Measurements from ENCODE around the gene CACNB1.

CACNB1 gene

DNA sequence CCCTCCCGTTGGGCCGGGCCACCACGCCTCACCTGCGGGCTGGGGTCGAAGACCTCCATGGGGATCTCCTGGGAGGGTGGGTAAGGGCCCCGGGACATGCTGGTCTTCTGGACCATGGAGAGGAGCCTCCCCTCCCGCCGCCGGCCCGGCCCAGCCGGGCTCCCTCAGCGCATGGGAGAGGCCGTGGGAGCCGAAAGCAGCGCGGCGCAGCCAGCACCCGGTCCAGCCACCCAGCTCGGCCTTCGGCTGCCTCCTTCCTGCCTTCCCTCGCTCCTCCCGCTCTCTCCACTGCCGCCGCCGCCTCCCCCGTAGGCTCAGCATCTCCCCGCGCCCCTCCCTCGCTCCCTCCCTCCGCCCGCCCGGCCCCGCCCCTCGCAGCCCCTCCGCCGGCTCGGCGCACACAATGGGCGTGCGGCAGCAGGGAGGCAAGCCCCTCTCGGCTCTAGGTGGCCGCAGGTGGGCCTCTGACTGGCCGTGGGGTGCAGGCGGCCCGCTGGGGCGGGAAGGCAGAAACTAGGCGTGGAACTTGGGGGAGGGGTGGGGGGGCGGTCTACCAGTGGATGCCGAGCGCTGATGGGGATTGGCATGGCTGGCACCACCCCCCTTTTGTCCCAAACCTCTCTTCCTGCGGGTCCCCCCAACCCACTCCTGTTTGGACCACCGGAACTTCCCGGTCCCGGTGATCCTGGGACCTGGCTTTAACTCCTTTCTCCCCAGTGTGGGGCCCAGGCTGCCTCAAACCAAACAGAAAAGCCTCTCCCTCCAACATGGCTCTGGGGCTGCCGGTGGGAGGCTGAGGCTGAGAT is at the start of gene CACNB1:
CACNB1 (minus strand) TSS at position 290 of the 806 bp plus-strand sequence; CDS start at position 116, 174 bp downstream.
- DNase-seq (ENCODE audit: low read depth in 2 of 3, low spot score in 2 of 3): peak in 2 of 3 experiments; percentile 50 to 54

- DNase-seq (ENCODE audit: low read depth in 2 of 3, low spot score in 2 of 3): no peak
Measured at GRCh38 chr17:39246274-39246673, 48.8 kb upstream of the CACNB1 start.

DNA sequence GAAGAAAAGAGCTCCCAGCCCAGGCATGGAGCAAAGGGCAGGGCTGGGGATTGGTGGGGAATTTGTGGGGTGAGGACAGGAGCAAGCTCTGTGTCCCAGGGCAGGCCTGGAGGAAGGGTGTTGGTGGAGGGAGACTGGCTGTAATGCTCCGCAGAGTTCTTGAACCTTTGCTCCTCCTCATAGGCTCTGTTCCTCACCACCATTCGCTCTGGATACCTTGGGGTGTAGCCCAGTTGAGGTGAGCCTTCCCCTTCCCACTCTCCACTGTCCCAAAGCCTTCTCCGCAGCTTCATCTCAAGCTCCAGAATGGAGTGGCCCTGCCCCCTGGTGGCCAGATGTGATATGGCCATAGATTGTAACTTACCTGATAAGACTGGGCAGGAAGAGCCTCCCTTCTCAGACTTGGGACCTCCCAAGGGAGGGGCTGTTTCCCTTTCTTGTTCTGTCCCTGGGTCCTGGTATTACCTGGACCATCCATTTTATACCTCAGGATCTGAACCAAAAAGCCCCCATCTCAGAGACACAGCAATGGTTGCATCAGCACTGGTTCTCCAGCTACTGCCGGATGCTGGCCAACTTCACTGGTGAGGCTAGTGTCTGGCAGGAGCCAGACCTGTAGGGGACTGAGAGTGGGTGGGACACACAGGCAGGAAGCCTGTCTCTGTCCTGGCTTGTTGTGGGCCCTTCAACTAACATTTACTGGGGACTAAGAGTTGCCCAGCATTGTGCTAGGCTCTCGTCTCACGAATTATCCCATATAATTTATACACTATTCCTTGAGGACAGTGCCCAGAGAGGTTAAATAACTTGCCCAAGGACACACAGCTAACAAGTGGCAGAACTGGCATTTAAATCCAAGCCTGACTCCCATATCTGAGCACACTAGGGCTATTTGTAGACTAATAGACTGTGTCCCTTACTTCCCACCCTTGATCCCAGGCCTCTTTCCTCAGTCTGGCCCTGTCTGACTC is 47.4 kb upstream of the CACNB1 start:
- DNase-seq (ENCODE audit: low read depth in 2 of 3, low spot score in 2 of 3): peak; percentile 50 to 95 (median 82)

- DNase-seq (ENCODE audit: low read depth in 2 of 3, low spot score in 2 of 3): no peak
Measured at GRCh38 chr17:39244016-39244599, 46.6 kb upstream of the CACNB1 start.

GRCh38 chr17:39243155-39243554 is 45.7 kb upstream of the CACNB1 start:
- no peak for DNase-seq (ENCODE audit: low read depth in 2 of 3, low spot score in 2 of 3)

- DNase-seq (ENCODE audit: low read depth in 2 of 3, low spot score in 2 of 3): no peak
Measured at GRCh38 chr17:39240631-39241030, 43.2 kb upstream of the CACNB1 start.

DNA sequence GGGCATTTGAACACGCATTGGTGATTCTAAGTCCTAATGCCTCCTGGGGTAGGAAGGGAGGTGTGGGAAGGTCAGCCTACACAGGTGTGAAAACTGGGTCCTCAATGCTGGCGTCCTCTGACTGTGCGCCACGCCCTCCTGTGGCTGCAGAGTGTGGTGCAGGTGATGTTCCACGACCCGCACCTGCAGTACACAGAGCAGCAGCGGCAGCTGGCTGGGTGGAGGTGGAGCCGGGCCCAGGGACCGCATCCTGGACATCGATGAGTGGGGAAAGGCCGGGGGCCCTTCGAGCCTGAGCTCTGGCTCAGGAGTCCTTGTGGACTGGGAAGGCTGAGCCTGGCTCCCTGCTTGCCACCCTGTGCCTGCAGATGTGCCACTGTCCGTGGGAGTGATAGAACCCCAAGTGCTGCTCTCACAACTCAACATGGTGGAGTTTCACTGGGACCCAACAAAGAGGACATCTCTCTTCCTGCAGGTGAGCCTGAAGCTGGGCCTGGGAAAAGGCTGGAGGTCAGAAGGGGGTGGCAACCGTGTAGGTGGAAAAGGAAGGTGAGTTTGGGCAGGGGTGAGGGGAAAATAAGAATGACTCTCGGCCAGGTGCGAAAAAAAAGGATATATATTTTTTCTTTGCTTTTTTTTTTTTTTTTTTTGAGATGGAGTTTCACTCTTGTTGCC is 42.3 kb upstream of the CACNB1 start:
- DNase-seq (ENCODE audit: low read depth in 2 of 3, low spot score in 2 of 3): peak; percentile 36 to 51 (median 38)

GRCh38 chr17:39238311-39238972 is 41.0 kb upstream of the CACNB1 start:
- peak in 1 of 3 experiments; percentile 35 for DNase-seq (ENCODE audit: low read depth in 2 of 3, low spot score in 2 of 3)

DNA sequence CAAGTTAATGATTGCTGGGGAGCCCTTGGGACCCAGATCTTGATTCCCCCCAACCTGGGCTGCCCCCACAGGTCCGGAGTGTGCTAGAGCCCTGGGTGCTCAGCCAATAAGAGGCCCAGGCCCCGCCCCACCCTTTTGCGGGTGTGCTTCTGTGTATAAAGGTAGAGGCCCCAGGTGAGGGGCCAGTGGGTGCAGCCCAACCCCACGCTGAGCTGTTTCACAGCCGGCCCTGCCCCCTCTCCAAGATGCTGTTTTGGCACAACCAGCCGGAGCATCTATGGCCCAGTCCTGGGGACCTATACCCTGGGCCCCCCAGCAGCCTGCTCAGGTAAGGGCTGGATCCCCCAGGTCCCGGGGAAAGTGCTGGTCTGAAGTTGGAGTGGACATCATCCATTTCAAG is 40.1 kb upstream of the CACNB1 start:
- no peak for DNase-seq (ENCODE audit: low read depth in 2 of 3, low spot score in 2 of 3)

DNA sequence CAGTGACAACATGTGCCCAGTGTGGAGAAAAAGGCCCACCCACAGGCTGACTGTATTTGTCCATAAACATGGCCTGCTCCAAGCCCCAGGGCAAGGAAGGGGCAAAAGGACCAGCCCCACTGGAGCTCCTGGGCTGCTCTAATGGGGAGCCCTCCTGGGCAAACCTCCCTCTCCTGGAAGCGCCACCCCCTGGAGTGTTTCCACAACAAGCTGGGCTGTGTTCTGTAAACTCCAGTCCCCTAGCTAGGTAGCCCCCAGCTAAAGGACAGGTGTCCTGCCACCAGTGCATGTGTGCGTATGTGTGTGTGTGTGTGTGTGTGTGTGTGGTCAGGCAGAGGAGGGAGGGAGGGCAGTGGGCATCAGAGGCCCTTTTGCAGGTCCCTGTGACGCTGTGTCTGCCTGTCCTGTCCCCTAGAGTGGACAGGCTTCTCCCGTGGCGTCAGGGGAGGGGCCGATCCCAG is 39.5 kb upstream of the CACNB1 start:
- DNase-seq (ENCODE audit: low read depth in 2 of 3, low spot score in 2 of 3): no peak

- no peak for DNase-seq (ENCODE audit: low read depth in 2 of 3, low spot score in 2 of 3)
Measured at GRCh38 chr17:39236450-39236927, 39.0 kb upstream of the CACNB1 start.

DNA sequence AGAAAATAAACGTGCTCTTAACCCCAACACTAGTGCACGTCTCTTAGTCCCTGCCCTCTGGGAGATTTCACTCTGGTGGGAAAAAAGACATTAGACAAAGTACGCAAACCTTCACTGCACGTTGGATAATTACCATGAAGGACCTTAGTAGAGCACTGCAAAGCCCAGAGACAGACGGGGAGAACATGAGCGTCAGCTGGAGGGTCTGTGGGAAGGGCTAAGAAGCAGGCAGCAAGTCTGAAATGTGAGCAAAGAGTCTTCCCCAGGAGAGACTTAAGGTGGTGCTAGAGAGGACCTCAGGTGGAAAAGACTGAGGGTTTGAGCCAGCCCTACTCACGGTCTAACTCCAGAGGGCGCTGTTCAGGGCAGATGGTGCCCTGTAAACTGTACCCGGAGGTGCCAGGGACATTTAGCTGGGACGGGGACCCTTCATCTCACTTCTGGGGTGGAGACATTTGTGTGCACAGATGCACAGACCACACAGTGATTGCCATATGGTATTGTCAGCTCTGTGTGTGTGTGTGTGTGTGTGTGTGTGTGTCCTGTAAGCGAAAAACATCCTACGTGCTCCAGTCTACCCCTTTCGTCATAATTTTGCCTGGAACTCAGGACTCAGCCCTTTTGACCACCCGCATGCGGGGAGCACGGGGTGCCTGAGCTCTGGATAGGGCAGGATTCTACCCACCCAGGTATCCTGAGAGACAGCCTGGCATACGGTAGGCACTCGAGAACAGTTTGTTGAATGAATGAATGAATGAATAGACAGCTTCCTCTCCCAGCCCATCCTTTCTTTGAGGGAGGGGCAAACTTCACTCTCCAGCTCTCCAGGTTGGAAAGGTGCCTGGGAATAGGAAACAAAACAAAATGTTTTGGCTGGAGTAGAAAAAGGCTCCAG is 38.3 kb upstream of the CACNB1 start:
- no peak for DNase-seq (ENCODE audit: low read depth in 2 of 3, low spot score in 2 of 3)

DNA sequence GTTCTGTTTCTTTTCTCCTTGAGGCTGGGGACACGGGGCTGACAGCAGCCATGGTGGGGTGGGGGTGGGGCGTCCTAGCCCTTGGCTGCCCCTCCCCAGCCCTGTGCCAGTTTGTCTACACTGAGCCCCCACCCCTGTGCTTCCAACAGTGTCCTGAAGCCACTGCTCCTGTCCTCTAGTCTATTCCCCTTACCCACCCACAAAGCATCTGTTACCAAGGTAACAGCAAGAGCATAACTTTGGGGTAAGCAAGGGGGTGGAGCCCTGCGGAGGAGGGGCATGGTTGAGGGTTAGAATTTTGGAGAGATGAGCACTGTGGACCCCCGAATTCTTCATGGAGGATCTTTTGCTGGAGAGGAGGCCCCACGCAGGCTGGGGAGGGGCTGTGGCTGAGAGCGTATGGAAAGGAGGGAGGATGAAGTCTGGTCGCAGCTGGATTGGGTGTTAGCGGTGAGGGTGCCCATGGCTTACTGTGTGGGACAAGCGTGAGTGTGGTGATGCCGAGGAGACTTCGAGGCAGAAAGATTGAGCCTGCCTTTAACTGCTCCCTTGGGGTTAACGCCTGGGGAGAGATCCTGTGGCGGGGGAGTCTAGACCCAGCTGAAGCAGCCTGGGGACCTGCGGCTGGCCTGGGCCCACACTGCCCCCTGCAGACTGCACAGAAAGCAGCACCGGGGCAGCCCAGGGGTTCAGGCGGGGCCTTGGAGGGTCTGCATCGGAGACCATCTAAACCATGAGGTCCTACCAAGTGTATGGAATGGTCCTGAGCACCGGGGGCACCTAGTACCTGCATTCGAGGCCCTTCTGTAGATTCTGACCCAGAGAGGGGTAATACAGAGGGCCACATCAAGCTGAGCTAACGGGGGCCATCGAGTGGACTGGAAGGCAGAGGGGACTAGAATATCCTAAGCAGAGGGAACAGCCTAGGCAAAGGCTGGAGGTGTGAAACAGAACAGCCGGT is 34.4 kb upstream of the CACNB1 start:
- DNase-seq (ENCODE audit: low read depth in 2 of 3, low spot score in 2 of 3): no peak

DNA sequence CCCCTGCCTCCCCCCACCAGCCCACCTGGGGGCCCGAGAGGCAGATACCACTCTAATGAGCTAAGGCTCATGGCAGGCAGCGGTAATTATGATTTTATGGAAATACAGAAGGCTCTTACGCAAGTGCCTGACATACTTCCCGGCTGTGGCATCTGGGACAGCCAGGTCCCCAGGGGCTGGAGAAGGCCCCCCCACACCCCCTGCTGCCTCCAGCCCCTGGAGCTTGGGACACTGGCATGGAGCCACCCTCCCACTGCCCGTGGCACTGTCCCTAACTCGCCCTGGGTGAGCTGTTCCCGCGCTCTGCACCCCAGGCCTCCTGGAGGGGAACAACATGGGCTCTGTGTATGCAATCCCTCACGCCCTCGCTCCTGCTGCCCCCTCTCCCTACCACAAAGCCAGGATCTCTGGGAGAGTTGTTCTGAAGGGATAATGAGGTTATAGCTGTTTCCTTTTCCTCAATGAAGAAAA is 33.7 kb upstream of the CACNB1 start:
- DNase-seq (ENCODE audit: low read depth in 2 of 3, low spot score in 2 of 3): no peak

DNA sequence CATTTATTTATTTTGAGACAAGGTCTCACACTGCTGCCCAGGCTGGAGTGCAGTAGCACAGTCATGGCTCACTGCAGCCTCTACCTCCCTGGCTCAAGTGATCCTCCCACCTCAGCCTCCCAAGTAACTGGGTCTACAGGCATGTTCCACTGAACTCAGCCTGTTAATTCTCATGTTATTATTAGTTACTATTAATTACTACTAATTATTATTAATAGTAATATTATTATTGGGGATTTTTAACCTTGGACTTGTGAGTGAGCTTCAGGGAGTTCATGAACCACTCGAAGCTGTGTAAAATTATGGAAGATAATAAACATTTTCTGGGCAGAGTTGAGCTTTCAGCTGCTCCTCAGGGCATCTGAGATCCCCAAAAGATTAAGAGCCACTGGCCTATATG is 32.9 kb upstream of the CACNB1 start:
- no peak for DNase-seq (ENCODE audit: low read depth in 2 of 3, low spot score in 2 of 3)

DNA sequence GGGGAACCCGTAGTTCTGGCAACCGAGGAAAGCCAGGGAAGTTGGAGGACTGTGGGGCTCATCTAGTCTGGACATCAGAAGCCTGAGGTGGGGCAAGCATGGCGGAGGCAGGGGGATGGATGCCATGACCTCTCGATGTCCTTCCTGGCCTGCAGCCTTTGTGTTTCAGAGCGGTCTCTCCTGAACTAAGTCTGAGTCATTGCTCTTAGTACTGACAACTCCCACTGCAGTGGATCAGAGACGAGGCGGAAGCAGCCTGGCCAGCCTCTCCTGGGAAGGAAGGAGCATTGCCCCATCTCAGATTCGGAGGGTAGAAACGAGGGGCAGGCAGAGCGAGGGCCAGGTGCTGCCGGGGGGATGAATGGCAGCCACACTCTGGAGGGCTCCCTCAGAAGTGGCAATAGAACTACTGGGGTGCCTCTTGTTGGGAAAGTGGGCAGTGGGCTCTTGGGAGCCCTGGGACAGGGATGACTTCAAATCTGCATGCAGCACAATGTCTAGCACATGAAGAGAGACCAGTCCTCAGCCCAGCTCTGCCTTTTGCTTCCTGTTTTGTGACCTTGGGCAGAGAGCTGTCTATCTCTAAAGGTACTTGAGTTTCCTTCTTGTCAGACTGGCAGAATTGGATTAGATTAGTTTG is 31.9 kb upstream of the CACNB1 start:
- no peak for DNase-seq (ENCODE audit: low read depth in 2 of 3, low spot score in 2 of 3)

DNA sequence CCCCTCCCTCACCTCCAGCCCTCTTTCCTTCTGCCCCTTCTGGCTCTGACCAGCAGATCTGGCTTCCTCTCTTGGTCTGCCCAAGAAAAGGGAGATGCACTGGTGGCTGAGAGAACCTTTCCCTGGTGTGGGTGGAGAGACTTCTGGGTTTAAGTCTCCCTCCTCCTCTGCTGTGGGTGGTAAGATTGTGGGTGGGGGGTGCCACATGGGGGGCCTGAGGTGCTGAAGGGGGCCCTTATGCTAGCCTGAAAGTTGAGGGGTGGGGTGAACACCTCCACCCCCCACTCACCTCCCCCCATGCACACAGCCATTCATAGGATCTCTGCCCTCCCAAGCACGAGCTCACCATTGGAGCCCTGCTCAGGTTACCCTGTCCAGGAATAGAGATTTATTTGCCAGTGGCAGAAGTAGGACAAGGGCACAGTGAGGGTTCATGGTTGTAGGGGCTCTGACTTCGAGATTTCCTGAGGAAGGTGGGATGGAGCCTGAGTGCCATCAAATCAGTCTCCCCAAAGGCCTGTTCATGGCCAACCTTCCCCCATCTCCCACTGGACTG is 30.0 kb upstream of the CACNB1 start:
- DNase-seq (ENCODE audit: low read depth in 2 of 3, low spot score in 2 of 3): no peak
